Posterior vena cava (tissue), 2 donors: Measurements from ENCODE around the gene CST8. TPM values are rescaled to one million over a fixed set of nuclear protein-coding genes. Genes with fewer than 3 reads are reported as not detected.

ENCODE experiments used
- DNase-seq: peaks from one replicate; pipeline ENCODE4 v3.0.0-alpha.2; 2020; ENCODE audit warnings: low spot score
- intact Hi-C, 2 donors: fragments of 100-400 bp; cut with DNase I; formaldehyde crosslinking; loops; one replicate each; pipeline versions ENCODE4 v1.14.1 to v1.14.2; 2022 to 2023
- total RNA-seq, 2 donors: library from RNA; stranded (reverse); fragmentation: NEBNext Ultra II Directional; extraction: Animal tissue kit (Norgen Biotek cat#: 25700); gene quantifications; one replicate each; pipeline ENCODE4 v1.2.1, GENCODE V29; 2021
- donor health status: DM: yes; HTN: yes; CAD: no.
- donor health status: DM: yes; HTN: yes; CAD: no.

Gene CST8
- total RNA-seq, 2 donors from 2014 or later, result not detected

DNA sequence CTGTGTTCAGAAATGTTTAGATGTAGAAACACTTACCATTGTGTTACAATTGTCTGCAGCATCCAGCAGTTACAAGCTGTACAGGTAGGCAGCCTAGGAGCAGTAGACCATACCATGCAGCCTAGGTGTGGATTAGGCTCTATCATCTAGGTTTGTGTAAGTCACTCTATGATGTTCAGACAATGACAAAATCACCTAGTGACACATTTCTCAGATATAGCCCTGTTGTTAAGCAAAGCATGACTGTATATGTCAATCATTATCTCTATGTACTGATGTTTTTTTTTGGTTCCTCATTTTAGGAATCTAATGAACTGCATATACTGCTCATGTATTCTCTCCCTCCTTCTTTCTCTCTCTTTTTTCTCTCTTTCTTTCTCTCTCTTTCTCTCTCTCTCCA is 22.2 kb downstream of the CST8 start:
- intact Hi-C loops, result no loop called here
- DNase-seq, result no peak

DNA sequence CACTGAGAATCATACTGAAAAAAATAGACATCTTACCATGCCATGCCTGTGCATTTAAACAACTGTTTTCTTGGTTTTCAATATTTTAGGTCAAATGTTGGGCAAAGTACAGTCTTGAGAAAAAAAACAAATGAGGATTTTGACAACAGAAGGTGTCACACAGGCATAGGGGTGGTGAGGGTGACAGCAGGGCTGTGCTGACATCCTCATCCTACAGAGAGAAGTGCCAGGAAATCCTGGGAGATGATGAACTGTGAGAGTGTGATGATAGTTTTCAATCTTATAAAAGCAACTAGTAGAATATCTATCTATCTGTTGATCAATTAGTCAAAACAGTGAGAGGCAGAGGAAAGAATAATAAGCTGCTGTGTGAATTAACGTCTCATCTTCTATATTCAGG is 23.9 kb downstream of the CST8 start:
- no peak for DNase-seq
- intact Hi-C loops, result no loop called here

DNA sequence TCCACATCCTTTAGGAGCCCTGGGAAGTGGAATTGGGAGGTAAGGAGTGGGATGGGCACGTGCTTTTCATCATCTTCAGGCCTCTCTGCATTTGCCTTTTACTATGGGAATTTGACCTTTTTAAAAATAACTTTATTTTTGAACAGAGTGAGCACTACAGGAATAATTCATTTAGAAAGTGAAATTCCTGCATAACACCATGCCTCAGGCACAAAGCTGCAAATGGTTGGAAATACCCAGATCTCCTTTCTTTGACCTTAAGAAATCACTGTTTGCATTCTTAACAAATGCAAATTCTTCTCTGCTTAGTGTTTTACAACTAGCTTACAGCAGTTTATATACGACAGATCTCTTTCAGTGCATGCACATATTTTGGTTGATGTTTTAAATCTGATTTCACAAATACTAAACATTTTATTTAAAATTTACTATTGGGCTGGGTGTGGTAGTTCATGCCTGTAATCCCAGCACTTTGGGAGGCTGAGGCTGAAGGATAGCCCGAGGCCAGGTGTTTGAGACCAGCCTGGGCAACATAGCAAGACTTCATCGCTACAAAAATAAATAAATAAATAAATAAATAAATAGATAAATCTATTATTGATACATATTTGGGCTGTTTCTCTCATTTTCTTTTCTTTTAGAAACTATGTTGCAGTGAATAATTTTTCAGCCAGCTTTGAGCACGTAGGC is 24.5 kb downstream of the CST8 start:
- intact Hi-C loops, result no loop called here
- DNase-seq, result no peak

DNA sequence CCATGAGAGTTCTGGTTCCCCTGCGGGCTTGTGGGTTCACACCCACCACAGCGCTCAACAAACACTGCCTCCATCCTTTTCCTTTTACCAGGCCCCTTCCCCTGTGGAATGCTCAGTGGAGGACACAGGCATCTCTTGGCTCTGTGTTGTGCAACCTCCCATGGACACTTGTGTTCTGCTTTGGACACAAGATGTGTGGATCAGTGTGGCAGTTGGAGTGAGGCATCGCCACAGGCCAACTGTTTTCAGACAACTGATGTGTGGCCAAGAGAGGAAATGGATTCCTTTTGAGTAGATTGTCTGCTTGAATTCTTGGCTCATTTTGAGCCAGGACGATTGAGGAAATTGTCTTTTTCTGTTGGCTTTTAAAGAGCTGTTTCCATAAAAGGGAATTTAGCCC is 26.8 kb downstream of the CST8 start:
- intact Hi-C loops, result no loop called here

DNA sequence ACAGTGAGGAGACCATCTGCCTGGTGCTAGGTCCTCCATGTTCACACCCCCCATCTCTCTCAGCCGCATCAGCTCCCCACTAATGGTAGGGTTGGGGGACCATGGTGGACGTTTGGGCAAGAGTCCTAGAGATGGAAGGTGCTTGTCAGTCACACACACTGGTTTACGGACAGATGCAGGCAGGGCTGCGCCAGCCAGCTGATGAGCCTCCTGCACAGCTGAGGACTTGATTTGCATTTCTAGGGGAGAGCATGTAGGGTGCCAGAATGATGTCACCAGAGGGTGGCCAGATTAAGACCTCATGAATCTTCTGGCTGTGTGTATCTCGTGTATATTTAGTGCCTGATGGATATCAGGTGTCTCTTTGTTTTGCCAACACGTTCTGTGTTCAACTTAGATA is 28.6 kb downstream of the CST8 start:
- intact Hi-C loops, result no loop called here
- DNase-seq, result no peak

More for the DNA sequence above, 26.8 kb downstream of the CST8 start:
- DNase-seq, result no peak

DNA sequence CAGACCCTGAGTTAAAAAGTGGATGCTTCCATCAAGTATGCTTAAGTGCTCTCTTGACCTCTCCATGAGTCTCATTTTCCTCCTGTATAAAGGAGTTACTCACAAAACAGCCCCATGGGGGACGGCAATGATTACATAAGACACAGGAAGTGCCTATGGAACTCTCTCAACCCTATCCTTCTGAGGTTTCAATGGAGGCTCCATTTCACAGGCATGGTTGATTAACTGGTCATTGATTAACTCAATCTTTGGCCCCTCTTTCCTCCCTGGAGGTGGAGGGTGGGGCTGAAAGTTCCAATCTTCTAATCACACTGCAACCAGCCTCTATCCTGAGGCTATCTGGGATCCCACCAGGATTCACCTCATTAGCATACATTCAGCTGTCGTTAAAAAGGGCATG is 29.3 kb downstream of the CST8 start:
- DNase-seq, result no peak
- intact Hi-C loops, result no loop called here

DNA sequence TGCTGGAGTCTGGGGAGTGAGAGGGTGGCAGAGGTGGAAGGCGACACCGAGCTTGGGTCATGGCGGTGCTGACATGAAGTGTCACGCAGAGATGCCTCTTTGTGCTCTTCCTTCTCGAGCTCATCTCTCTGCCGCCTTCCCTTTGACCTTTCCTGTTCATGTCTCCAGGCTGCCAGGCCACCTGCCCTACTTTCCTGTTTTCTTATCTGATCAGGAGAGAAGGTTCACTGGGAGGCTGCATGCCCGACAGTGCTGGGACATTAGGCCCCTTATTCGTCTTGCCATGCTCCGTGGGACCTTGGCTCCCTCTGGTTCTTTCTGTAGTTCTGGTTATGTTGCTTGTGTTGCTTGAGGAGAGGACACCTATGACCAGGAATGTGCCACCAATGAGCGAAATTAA is 33.2 kb downstream of the CST8 start:
- intact Hi-C loops, result no loop called here
- peak; percentile 43 for DNase-seq

- intact Hi-C loops, result no loop called here
- no peak for DNase-seq
Observed at GRCh38 chr20:23526850-23527249, 35.9 kb downstream of the CST8 start.

DNA sequence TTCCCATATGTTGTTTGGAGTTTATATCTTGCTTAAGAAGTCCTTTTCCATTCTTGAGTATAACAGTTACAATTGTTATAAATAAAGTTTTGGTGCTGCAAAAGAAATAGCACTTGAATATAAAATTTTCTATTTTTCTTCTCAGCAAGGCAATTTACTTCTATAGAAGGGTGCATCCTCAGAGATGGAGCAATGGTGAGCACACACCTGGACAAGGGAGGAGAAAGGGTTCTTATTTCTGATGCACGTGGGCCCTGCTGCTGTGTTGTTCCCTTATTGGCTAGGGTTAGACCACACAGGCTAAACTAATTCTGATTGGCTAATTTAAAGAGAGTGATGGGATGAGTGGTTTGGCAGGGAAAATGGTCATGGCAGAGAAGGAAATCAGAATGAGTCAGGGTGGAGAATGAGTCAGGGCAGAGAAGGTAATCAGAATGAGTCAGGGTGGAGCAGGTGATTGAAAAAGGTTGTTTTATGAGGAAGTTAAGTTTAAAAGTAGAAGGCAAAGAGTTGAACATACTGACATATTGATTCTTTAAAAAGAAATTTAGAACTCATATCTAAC is 38.0 kb downstream of the CST8 start:
- intact Hi-C loops, result no loop called here
- peak; percentile 18 for DNase-seq

- intact Hi-C loops, result no loop called here
- peak; percentile 5 for DNase-seq
Observed at GRCh38 chr20:23530937-23531567, 40.1 kb downstream of the CST8 start.

- intact Hi-C loops, result no loop called here
- no peak for DNase-seq
Observed at GRCh38 chr20:23532533-23532932, 41.6 kb downstream of the CST8 start.

DNA sequence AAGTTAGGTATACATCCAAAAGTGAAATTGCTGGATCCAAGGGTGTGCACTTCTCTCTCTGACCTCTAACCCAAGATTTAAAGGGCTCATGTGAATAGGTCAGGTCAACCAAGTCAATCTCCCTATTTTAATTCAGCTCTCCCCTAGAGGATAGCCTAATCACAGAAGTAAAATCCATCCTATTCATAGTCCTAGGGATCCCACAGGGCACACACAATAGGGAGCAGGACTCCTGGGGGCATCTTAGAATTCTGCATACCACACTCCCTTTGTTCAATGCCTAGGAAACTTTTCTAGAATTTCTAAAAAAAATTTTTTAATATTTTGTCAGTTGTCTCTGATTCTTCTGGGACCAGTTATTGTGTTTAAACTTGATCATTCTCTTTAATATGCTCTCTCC is 42.2 kb downstream of the CST8 start:
- DNase-seq, result no peak
- intact Hi-C loops, result no loop called here

GRCh38 chr20:23534801-23535593 is 44.1 kb downstream of the CST8 start:
- peak; percentile 58 for DNase-seq
- intact Hi-C loops, result no loop called here

DNA sequence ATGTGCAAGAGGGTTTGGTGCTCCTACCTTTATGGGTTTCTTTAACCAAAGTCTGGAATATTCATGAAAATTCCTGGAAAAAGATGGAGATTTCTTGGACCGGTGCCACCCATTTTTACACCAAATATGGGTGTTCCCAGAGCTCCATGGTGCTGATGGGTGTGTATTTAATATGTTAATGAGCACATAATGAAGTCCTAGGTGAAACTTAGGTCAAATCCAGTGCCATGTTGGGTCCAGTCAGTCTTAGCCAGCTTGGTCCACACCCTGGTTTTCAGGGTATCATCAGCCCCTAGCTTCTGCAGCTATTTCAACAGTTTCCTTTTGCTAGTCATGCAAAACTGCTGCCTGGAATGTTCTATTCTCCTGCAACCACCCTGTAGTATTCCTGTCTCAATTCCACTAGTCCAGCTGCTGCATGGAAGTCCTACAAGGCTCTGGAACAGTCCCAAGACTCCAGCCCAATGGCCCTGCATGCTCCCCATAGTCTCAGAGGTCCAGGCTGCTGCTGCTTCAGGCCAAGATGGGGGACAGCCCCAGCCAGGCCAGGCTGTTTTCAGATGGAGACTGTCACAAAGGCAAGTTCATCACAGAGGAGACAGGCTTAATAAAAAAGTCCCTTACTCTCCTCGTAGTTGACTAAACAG is 45.5 kb downstream of the CST8 start:
- intact Hi-C loops, result no loop called here
- DNase-seq, result peak; percentile 18

DNA sequence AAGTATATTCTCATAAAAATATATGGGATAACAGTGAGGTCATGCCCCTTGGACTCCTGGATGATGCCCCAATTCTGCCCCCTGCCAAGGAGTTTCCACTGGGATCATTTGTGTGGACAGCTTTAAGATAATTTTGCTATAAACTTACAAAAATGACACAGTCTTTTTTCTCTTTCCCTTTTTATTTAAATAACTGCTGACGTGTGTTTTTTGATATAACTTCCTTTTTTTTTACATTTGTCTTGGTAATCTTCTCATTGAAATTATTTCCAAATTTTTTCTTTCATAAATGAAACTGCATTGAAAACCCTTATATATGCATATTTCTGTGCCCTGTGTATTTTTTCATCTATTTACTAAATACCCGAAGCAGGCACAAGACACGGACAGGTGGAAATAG is 46.1 kb downstream of the CST8 start:
- intact Hi-C loops, result no loop called here
- DNase-seq, result no peak

GRCh38 chr20:23540624-23541023 is 49.7 kb downstream of the CST8 start:
- intact Hi-C loops, result no loop called here
- peak; percentile 24 for DNase-seq

DNA sequence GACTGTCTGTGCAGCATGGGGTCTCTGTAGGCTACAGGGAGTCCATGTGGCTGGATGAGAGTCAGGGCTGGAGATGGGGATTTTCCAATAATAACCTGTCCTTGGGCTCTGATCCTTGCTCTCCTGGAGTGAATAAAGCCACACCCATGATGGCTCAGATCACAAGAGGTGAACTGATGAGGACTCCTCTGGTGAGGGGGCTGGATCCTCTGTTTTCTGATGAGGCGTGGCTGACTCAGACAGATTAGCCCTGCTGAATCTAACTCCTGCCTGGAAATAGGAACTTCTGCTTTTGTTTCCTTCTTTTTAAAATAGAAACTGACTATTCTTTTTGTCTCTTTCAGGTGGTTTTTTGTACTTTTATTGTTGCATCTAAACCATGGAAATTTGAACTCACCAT is 50.4 kb downstream of the CST8 start:
- DNase-seq, result peak; percentile 16
- intact Hi-C loops, result no loop called here

DNA sequence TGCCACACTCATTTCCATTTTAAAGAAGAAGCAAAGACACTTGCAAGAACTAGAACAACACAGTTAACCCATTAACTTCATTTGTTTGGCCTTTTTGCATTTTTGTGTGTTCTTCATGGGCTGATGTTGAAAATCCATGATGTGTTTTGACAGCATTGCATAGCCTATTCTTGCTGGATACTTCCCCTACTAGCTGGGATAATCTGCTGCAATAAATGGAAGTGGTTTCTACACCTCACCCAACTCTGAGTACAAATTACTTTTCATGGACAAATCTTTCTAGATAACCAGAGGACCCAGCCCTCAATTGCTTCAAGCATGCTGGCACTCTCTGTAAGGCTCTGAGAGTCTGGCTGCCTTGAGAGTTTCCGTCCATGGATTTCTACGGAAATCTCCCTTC is 50.9 kb downstream of the CST8 start:
- no peak for DNase-seq
- intact Hi-C loops, result no loop called here

DNA sequence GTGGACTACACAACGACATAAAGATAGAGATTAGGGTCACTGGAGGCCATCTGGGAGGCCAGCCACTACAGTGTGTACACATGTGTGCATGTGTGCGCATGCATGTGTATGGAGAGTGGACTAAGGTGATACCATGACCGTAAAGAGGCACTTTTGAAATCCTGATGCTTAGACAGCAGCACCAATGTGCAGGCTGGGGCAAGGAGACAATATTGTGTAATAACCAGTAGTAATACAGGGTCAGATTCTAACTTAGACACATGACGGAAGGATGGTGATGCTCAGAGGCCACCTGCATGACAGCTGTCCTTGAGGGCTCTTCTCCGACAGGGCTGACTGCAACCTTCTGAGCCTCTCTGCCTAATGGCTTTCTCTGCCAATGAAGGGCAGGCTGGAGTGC is 51.9 kb downstream of the CST8 start:
- DNase-seq, result peak; percentile 29

GRCh38 chr20:23544133-23544532 is 53.2 kb downstream of the CST8 start:
- DNase-seq, result peak; percentile 36
- intact Hi-C loops, result no loop called here

More for the DNA sequence above, 51.9 kb downstream of the CST8 start:
- intact Hi-C loops, result no loop called here
